GM12873 (cell line): Measurements from ENCODE around the gene GALNT7.

Experiments used
- TF ChIP-seq, protein P1 (sequence below): IDR thresholded peaks from 2 replicates; pipeline ENCODE4 v1.5.1; 2012; ENCODE audit warnings: low read depth, mild to moderate bottlenecking, moderate library complexity, low read length, control low read depth; ENCODE audit not compliant: insufficient read depth; ENCODE audit errors: missing control alignments

GALNT7 gene

GRCh38 chr4:173273941-173274340, 105.3 kb downstream of the GALNT7 start:
- TF ChIP-seq, protein P1, sequence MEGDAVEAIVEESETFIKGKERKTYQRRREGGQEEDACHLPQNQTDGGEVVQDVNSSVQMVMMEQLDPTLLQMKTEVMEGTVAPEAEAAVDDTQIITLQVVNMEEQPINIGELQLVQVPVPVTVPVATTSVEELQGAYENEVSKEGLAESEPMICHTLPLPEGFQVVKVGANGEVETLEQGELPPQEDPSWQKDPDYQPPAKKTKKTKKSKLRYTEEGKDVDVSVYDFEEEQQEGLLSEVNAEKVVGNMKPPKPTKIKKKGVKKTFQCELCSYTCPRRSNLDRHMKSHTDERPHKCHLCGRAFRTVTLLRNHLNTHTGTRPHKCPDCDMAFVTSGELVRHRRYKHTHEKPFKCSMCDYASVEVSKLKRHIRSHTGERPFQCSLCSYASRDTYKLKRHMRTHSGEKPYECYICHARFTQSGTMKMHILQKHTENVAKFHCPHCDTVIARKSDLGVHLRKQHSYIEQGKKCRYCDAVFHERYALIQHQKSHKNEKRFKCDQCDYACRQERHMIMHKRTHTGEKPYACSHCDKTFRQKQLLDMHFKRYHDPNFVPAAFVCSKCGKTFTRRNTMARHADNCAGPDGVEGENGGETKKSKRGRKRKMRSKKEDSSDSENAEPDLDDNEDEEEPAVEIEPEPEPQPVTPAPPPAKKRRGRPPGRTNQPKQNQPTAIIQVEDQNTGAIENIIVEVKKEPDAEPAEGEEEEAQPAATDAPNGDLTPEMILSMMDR: no peak

- TF ChIP-seq, protein P1: no peak
Measured at GRCh38 chr4:173274744-173275143, 106.1 kb downstream of the GALNT7 start.

DNA sequence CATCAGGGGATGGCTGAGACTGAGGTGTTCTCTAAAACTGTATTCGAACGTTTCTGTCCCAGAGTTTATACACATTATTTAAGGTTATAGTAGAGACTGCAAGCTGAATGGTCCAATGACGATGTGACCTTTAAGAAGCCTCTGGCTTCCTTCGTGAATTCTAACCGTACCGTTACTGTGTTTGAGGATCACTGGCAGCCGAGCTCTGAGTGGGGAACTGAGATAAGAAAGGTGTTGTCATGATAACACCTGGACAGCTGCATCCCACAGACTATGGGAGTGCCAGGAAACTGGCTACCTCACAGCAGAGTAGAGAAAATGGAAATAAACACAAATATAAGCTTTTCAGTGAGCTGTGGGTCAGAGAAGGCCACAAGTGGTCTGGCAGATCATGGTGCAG, 106.5 kb downstream of the GALNT7 start:
- TF ChIP-seq, protein P1: no peak

- TF ChIP-seq, protein P1: no peak
Measured at GRCh38 chr4:173277340-173277739, 108.7 kb downstream of the GALNT7 start.

- TF ChIP-seq, protein P1: peak; percentile 6
Measured at GRCh38 chr4:173280998-173281397, 112.4 kb downstream of the GALNT7 start.

- TF ChIP-seq, protein P1: no peak
Measured at GRCh38 chr4:173281406-173282255, 113.0 kb downstream of the GALNT7 start.

DNA sequence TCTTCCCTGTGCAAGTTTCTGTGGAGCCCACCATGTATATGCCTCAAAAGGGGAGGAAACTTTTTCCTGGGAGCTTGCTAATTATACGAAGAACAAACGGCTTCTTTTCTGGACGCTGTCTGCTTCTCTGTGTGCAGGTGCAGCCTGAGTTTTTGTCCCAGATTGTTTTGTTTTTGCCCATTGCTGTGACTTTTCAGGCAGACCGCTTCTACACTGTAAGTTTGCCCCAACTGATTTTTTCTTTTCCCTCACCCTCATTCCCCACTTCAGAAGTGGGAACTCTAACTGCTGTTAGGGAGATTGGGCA, 113.6 kb downstream of the GALNT7 start:
- TF ChIP-seq, protein P1: no peak
